Kidney epithelial cell (primary cell): ENCODE data around the gene CLSTN2. TPM values are rescaled to one million over a fixed set of nuclear protein-coding genes. Genes with fewer than 3 reads are reported as not detected.

Source experiments
- DNase-seq: peaks from one replicate; pipeline ENCODE4 v3.0.0-alpha.2; 2010; ENCODE audit warnings: low read depth
- H3K27me3 ChIP-seq: 2 replicates; pipeline ENCODE4 v1.6.0; 2011; ENCODE audit warnings: low read length; ENCODE audit not compliant: control insufficient read depth, insufficient read depth
- H3K36me3 ChIP-seq: 2 replicates; pipeline ENCODE4 v1.5.1; 2011; ENCODE audit warnings: low read length; ENCODE audit not compliant: control insufficient read depth, insufficient read depth
- H3K4me3 ChIP-seq: 2 replicates; pipeline ENCODE4 v1.5.1; 2011; ENCODE audit warnings: low read depth, mild to moderate bottlenecking, control low read depth, low read length
- CTCF ChIP-seq: IDR thresholded peaks from 2 replicates; pipeline ENCODE4 v1.5.1; 2011; ENCODE audit warnings: mild to moderate bottlenecking, moderate library complexity, low read length, control low read depth, inconsistent platforms; ENCODE audit not compliant: insufficient read depth, poor library complexity, severe bottlenecking
- total RNA-seq: library from RNA; depleted of rRNA; stranded (reverse); fragments of >200 nt; gene quantifications from 2 replicates; pipeline ENCODE4 v1.2.3, GENCODE V29; 2015

CLSTN2 gene
- total RNA-seq, 1 donor from 2014 or later, result 10.9 TPM

- no peak for TF ChIP-seq CTCF
- no peak overlapping the region for H3K4me3 ChIP-seq
- no peaks in the 10 kb centered on the region for H3K27me3 ChIP-seq
- no peak for DNase-seq
- H3K36me3 ChIP-seq, result no peaks in the 10 kb centered on the region
Measured at GRCh38 chr3:140446734-140447133, 511.7 kb downstream of the CLSTN2 start.

GRCh38 chr3:140447136-140447535 lies 512.2 kb downstream of the CLSTN2 start:
- Histone ChIP-seq H3K27me3 (no peaks in the 10 kb centered on the region), H3K4me3 (no peak overlapping the region), H3K36me3 (no peaks in the 10 kb centered on the region)
- TF ChIP-seq CTCF, result no peak
- no peak for DNase-seq

- TF ChIP-seq CTCF, result no peak
- H3K36me3 ChIP-seq, result no peaks in the 10 kb centered on the region
- H3K27me3 ChIP-seq, result no peaks in the 10 kb centered on the region
- DNase-seq, result no peak
- H3K4me3 ChIP-seq, result no peak overlapping the region
Measured at GRCh38 chr3:140448001-140448400, 513.0 kb downstream of the CLSTN2 start.

- TF ChIP-seq CTCF, result no peak
- H3K27me3 ChIP-seq, result no peaks in the 10 kb centered on the region
- no peaks in the 10 kb centered on the region for H3K36me3 ChIP-seq
- no peak for DNase-seq
- no peak overlapping the region for H3K4me3 ChIP-seq
Measured at GRCh38 chr3:140449413-140450256, 514.6 kb downstream of the CLSTN2 start.

GRCh38 chr3:140453750-140454149 lies 518.8 kb downstream of the CLSTN2 start:
- Histone ChIP-seq H3K4me3 (no peak overlapping the region), H3K27me3 (no peaks in the 10 kb centered on the region), H3K36me3 (no peaks in the 10 kb centered on the region)
- no peak for TF ChIP-seq CTCF
- no peak for DNase-seq

GRCh38 chr3:140455521-140456214 lies 520.7 kb downstream of the CLSTN2 start:
- H3K27me3 ChIP-seq, result no peaks in the 10 kb centered on the region
- no peaks in the 10 kb centered on the region for H3K36me3 ChIP-seq
- no peak for DNase-seq
- H3K4me3 ChIP-seq, result no peak overlapping the region
- no peak for TF ChIP-seq CTCF
